AG04449 (cell line): ENCODE data around the gene TREX2.

Experiments
- CTCF ChIA-PET: fragments of 350-600 bp; formaldehyde crosslinking; extraction: SDS; loops from one replicate; lab custom pipeline; 2021; ENCODE audit warnings: antibody characterized with exemption; lab: Yijun Ruan, JAX
- POLR2A ChIA-PET: fragments of 400-600, 350-600 bp; formaldehyde crosslinking; extraction: SDS; loops from one replicate; lab custom pipeline; 2020; ENCODE audit warnings: antibody characterized with exemption, inconsistent platforms; lab: Yijun Ruan, JAX
- DNase-seq: peaks from one replicate; pipeline ENCODE4 v3.0.0-alpha.2; 2010; ENCODE audit warnings: low read depth, low spot score
- H3K4me3 ChIP-seq: 2 replicates; pipeline ENCODE4 v1.5.1; 2011; ENCODE audit warnings: low read depth, mild to moderate bottlenecking, control low read depth, low read length
- TF ChIP-seq, protein P1 (sequence below): IDR thresholded peaks from one replicate; pipeline ENCODE4 v1.5.1; 2011; ENCODE audit warnings: mild to moderate bottlenecking, moderate library complexity, low read length, control low read depth, inconsistent platforms; ENCODE audit not compliant: insufficient read depth; ENCODE audit errors: missing control alignments

TREX2 gene

GRCh38 chrX:153474266-153474665 lies 28.4 kb upstream of the TREX2 start:
- no peak overlapping the region for H3K4me3 ChIP-seq
- no peak for DNase-seq
- POLR2A ChIA-PET = interaction anchor here (0.9 kb wide), 1 partner anchor 19 kb away, joined by 4 read pairs; no protein-coding TSS in a partner anchor
- CTCF ChIA-PET = interaction anchor here (0.8 to 9.1 kb wide), 5 partner anchors 13 to 65 kb away, joined by 3 to 166 read pairs (median 27); partner anchors contain the start of gene BGN
- TF ChIP-seq, protein P1, sequence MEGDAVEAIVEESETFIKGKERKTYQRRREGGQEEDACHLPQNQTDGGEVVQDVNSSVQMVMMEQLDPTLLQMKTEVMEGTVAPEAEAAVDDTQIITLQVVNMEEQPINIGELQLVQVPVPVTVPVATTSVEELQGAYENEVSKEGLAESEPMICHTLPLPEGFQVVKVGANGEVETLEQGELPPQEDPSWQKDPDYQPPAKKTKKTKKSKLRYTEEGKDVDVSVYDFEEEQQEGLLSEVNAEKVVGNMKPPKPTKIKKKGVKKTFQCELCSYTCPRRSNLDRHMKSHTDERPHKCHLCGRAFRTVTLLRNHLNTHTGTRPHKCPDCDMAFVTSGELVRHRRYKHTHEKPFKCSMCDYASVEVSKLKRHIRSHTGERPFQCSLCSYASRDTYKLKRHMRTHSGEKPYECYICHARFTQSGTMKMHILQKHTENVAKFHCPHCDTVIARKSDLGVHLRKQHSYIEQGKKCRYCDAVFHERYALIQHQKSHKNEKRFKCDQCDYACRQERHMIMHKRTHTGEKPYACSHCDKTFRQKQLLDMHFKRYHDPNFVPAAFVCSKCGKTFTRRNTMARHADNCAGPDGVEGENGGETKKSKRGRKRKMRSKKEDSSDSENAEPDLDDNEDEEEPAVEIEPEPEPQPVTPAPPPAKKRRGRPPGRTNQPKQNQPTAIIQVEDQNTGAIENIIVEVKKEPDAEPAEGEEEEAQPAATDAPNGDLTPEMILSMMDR = no peak

DNA sequence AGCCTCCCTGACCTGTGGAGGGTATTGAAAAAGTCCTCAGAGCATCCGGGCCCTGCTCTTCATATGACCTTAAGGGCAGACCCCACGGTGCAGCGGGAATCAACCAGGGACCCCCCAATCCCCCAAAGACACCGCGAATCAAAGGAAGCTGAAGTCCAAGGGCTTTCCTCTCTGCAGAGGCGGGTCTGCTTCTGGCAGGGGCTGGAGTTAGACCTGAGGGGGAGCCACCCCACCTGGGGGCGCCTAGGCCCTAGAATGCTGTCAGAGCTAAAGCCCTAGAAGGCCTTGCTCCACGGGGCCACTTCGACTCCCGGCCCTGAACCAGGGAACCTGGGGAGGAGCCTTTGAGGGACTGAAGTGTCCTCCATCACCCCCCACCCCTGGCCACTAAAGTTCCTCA lies 27.3 kb upstream of the TREX2 start:
- CTCF ChIA-PET = interaction anchor here (0.7 to 9.1 kb wide), 5 partner anchors 12 to 66 kb away, joined by 3 to 166 read pairs (median 27); partner anchors contain the start of gene BGN
- no peak for DNase-seq
- TF ChIP-seq, protein P1 = no peak
- H3K4me3 ChIP-seq = no peak overlapping the region
- POLR2A ChIA-PET = interaction anchor here (0.9 kb wide), 1 partner anchor 21 kb away, joined by 4 read pairs; no protein-coding TSS in a partner anchor

GRCh38 chrX:153471663-153472280 lies 25.9 kb upstream of the TREX2 start:
- TF ChIP-seq, protein P1 = no peak
- H3K4me3 ChIP-seq = no peak overlapping the region
- ChIA-PET CTCF (interaction anchor here (1.0 to 9.1 kb wide), 11 partner anchors 11 to 48 kb away, joined by 3 to 166 read pairs (median 10); partner anchors contain the start of gene BGN), POLR2A (interaction anchor here (0.6 to 2.9 kb wide), 6 partner anchors 23 to 44 kb away, joined by 3 to 20 read pairs (median 6); partner anchors contain the start of gene BGN)
- no peak for DNase-seq

GRCh38 chrX:153470411-153471363 lies 24.8 kb upstream of the TREX2 start, which contains the start of gene HAUS7:
TSS of gene HAUS7 (minus strand) at chrX:153470576. CDS start at chrX:153470557, 19 bp downstream.
- ChIA-PET CTCF (interaction anchor here (1.0 to 9.1 kb wide), 12 partner anchors 10 to 438 kb away, joined by 3 to 166 read pairs (median 9); partner anchors contain the start of gene BGN), POLR2A (interaction anchor here (0.6 to 2.9 kb wide), 7 partner anchors 24 to 45 kb away, joined by 3 to 20 read pairs (median 4); partner anchors contain the start of gene BGN)
- peak; percentile 19 for DNase-seq
- TF ChIP-seq, protein P1 = peak; percentile 91
- H3K4me3 ChIP-seq = peak within 1 kb of the TSS; percentile 65

- H3K4me3 ChIP-seq = peak overlapping the region; percentile 65
- ChIA-PET CTCF (interaction anchor here (0.8 to 9.1 kb wide), 11 partner anchors 9 to 437 kb away, joined by 3 to 166 read pairs (median 10); partner anchors contain the start of gene BGN), POLR2A (interaction anchor here (0.6 to 2.9 kb wide), 5 partner anchors 25 to 45 kb away, joined by 3 to 20 read pairs (median 9); partner anchors contain the start of gene BGN)
- TF ChIP-seq, protein P1 = no peak
- no peak for DNase-seq
Observed at GRCh38 chrX:153469811-153470410, 24.1 kb upstream of the TREX2 start.
